ENCODE results near the gene GAB2. TPM values are rescaled to one million over a fixed set of nuclear protein-coding genes. Genes with fewer than 3 reads are reported as not detected.
"Not testable (repeated sequence)": the region's sequence is repeated elsewhere in the genome, so short reads cannot be mapped to it uniquely, and the experiment has no call there.

The GAB2 gene
- total RNA-seq, 1 experiment from 2014 or later, result 10.0 TPM

- Histone ChIP-seq H3K27ac (ENCODE audit: low read length) (no peak overlapping the region), H3K4me3 (ENCODE audit: low read depth in 2 of 2, low read length in 2 of 2) (no peak overlapping the region), H3K4me1 (ENCODE audit: control insufficient read depth, insufficient read depth, low read length) (no peaks in the 10 kb centered on the region), H3K36me3 (ENCODE audit: control insufficient read depth, insufficient read depth, low read length) (no peaks in the 10 kb centered on the region), H3K9me3 (ENCODE audit: control insufficient read depth, insufficient read depth, low read depth, low read length) (no peaks in the 10 kb centered on the region), H3K27me3 (ENCODE audit: control insufficient read depth, insufficient read depth, low read length) (no peaks in the 10 kb centered on the region)
- no TSS peak for BruUV-seq (replicated peaks)
- in situ Hi-C loops (cut with HindIII; ENCODE audit: low pct_unique_long_range_greater_than_20kb, low sequenced_read_pairs), result no loop called here
- TF ChIP-seq POLR2AphosphoS5 (IDR thresholded peaks at IDR 0.05; ENCODE audit: low read depth, low read length), result no peak
- no peak for TF ChIP-seq REST (IDR thresholded peaks at IDR 0.05; ENCODE audit: insufficient read depth in 1 of 2, low read depth in 2 of 2, low read length in 1 of 2)
- TF ChIP-seq SIN3A (IDR thresholded peaks at IDR 0.05; ENCODE audit: borderline replicate concordance, insufficient read depth, low read depth, low read length), result no peak
- TF ChIP-seq CTCF (IDR thresholded peaks at IDR 0.05), result no peak
- no peak for TF ChIP-seq TCF7L2 (IDR thresholded peaks at IDR 0.05; ENCODE audit: low read depth, low read length)
- ATAC-seq (no peak), DNase-seq (ENCODE audit: low read depth, low spot score) (no peak)
- POLR2A ChIA-PET, result no interaction called here
- CTCF ChIA-PET, result no interaction called here
- intact Hi-C loops (cut with micrococcal nuclease; ENCODE audit: unreplicated experiment), result no loop called here
Measured at GRCh38 chr11:78224506-78224905, 193.1 kb downstream of the GAB2 start.

- Histone ChIP-seq H3K27me3 (ENCODE audit: control insufficient read depth, insufficient read depth, low read length) (no peaks in the 10 kb centered on the region), H3K36me3 (ENCODE audit: control insufficient read depth, insufficient read depth, low read length) (no peaks in the 10 kb centered on the region), H3K27ac (ENCODE audit: low read length) (no peak overlapping the region), H3K9me3 (ENCODE audit: control insufficient read depth, insufficient read depth, low read depth, low read length) (no peaks in the 10 kb centered on the region), H3K4me1 (ENCODE audit: control insufficient read depth, insufficient read depth, low read length) (no peaks in the 10 kb centered on the region), H3K4me3 (ENCODE audit: low read depth in 2 of 2, low read length in 2 of 2) (no peak overlapping the region)
- intact Hi-C loops (cut with micrococcal nuclease; ENCODE audit: unreplicated experiment), result no loop called here
- no peak for TF ChIP-seq TCF7L2 (IDR thresholded peaks at IDR 0.05; ENCODE audit: low read depth, low read length)
- no peak for TF ChIP-seq REST (IDR thresholded peaks at IDR 0.05; ENCODE audit: insufficient read depth in 1 of 2, low read depth in 2 of 2, low read length in 1 of 2)
- TF ChIP-seq CTCF (IDR thresholded peaks at IDR 0.05), result no peak
- TF ChIP-seq SIN3A (IDR thresholded peaks at IDR 0.05; ENCODE audit: borderline replicate concordance, insufficient read depth, low read depth, low read length), result no peak
- TF ChIP-seq POLR2AphosphoS5 (IDR thresholded peaks at IDR 0.05; ENCODE audit: low read depth, low read length), result no peak
- POLR2A ChIA-PET, result no interaction called here
- CTCF ChIA-PET, result no interaction called here
- ATAC-seq, result no peak
- in situ Hi-C loops (cut with HindIII; ENCODE audit: low pct_unique_long_range_greater_than_20kb, low sequenced_read_pairs), result no loop called here
- no peak for DNase-seq (ENCODE audit: low read depth, low spot score)
- BruUV-seq (replicated peaks), result no TSS peak
Measured at GRCh38 chr11:78223320-78223954, 194.2 kb downstream of the GAB2 start.

GRCh38 chr11:78222726-78223125 is 194.9 kb downstream of the GAB2 start:
- BruUV-seq (replicated peaks); ATAC-seq; CTCF ChIA-PET; intact Hi-C loops (cut with micrococcal nuclease; ENCODE audit: unreplicated experiment); H3K27ac ChIP-seq (ENCODE audit: low read length); H3K9me3 ChIP-seq (ENCODE audit: control insufficient read depth, insufficient read depth, low read depth, low read length); H3K4me3 ChIP-seq (ENCODE audit: low read depth in 2 of 2, low read length in 2 of 2); in situ Hi-C loops (cut with HindIII; ENCODE audit: low pct_unique_long_range_greater_than_20kb, low sequenced_read_pairs); H3K36me3 ChIP-seq (ENCODE audit: control insufficient read depth, insufficient read depth, low read length); H3K27me3 ChIP-seq (ENCODE audit: control insufficient read depth, insufficient read depth, low read length); H3K4me1 ChIP-seq (ENCODE audit: control insufficient read depth, insufficient read depth, low read length); POLR2A ChIA-PET; DNase-seq (ENCODE audit: low read depth, low spot score): not testable (repeated sequence)
